Uterus (tissue), 4 donors: ENCODE measurements around the gene TMEM129. TPM values are rescaled to one million over a fixed set of nuclear protein-coding genes. Genes with fewer than 3 reads are reported as not detected.

Source experiments
- DNase-seq, 2 donors: peaks; one replicate each; pipeline ENCODE4 v3.0.0-alpha.2; 2019 to 2020
- H3K27ac ChIP-seq, 2 donors: fragments of 200-600 bp; sonication (generic); 1 replicate in 1 of 2; 2 replicates in 1 of 2; pipeline ENCODE4 v1.5.1; 2016 to 2018
- H3K27me3 ChIP-seq, 2 donors: fragments of 200-600 bp; sonication (generic); one replicate each; pipeline ENCODE4 v1.5.1; 2018 to 2019; ENCODE audit warnings: control low read depth in 1 of 2
- H3K36me3 ChIP-seq, 2 donors: fragments of 200-600 bp; sonication (generic); one replicate each; pipeline ENCODE4 v1.5.1; 2019; ENCODE audit warnings: control low read depth in 1 of 2
- H3K4me1 ChIP-seq, 2 donors: fragments of 200-600 bp; sonication (generic); one replicate each; pipeline ENCODE4 v1.5.1; 2018 to 2019; ENCODE audit warnings: control low read depth in 1 of 2
- H3K4me3 ChIP-seq, 2 donors: fragments of 200-600 bp; sonication (generic); 1 replicate in 1 of 2; 2 replicates in 1 of 2; pipeline ENCODE4 v1.5.1; 2018 to 2019; ENCODE audit warnings: mild to moderate bottlenecking in 1 of 2
- H3K9me3 ChIP-seq, 2 donors: fragments of 200-600 bp; sonication (generic); one replicate each; pipeline ENCODE4 v1.5.1; 2019; ENCODE audit warnings: control low read depth in 1 of 2
- CTCF ChIP-seq, 4 experiments: fragments of 200-600 bp in 2 of 4; fragments of 450-650 bp in 2 of 4; sonication (generic) in 2 of 4; IDR thresholded peaks; one replicate each; pipeline ENCODE4 v1.5.1; 2016 to 2019; ENCODE audit warnings: antibody characterized with exemption in 4 of 4, mild to moderate bottlenecking in 2 of 4, moderate library complexity in 1 of 4
- POLR2A ChIP-seq, 2 donors: fragments of 450-650 bp; IDR thresholded peaks; one replicate each; pipeline ENCODE4 v1.6.1; 2016; ENCODE audit warnings: antibody characterized with exemption in 2 of 2, mild to moderate bottlenecking in 1 of 2, moderate library complexity in 1 of 2
- intact Hi-C: fragments of 100-400 bp; cut with DNase I; formaldehyde crosslinking; loops from one replicate; pipeline ENCODE4 v1.15.1; 2023; ENCODE audit warnings: low total_unique reads
- total RNA-seq, 4 donors: library from RNA; depleted of rRNA in 3 of 4; stranded (reverse); fragments of >200 nt in 3 of 4; gene quantifications; one replicate each; pipeline versions ENCODE4 v1.1.0 to v1.2.4, GENCODE V29; 2014 to 2023
- donor health status: DM: yes; HTN: yes; CAD: no.

TMEM129 gene
- total RNA-seq, 4 donors from 2014 or later = 31.0 to 99.7 (median 42.7) TPM

- no peak overlapping the region for H3K27ac ChIP-seq
- no peaks in the 10 kb centered on the region for H3K36me3 ChIP-seq
- no peak overlapping the region for H3K4me3 ChIP-seq
- DNase-seq = no peak
- TF ChIP-seq CTCF (IDR thresholded peaks at IDR 0.05) (no peak), POLR2A (IDR thresholded peaks at IDR 0.05) (no peak)
- H3K9me3 ChIP-seq = no peaks in the 10 kb centered on the region
- intact Hi-C loops = no loop called here
- H3K4me1 ChIP-seq = peaks cover 0 to 5% of the 10 kb centered on the region in 2 donors
- H3K27me3 ChIP-seq = no peaks in the 10 kb centered on the region
Measured at GRCh38 chr4:1751155-1751918, 30.2 kb upstream of the TMEM129 start.

- Histone ChIP-seq H3K27me3 (no peaks in the 10 kb centered on the region), H3K9me3 (no peaks in the 10 kb centered on the region), H3K4me1 (peaks cover 0 to 5% of the 10 kb centered on the region in 2 donors), H3K27ac (no peak overlapping the region), H3K4me3 (no peak overlapping the region), H3K36me3 (no peaks in the 10 kb centered on the region)
- intact Hi-C loops = no loop called here
- TF ChIP-seq CTCF (IDR thresholded peaks at IDR 0.05) = no peak
- DNase-seq = no peak
Measured at GRCh38 chr4:1750381-1751154, 29.4 kb upstream of the TMEM129 start.

- no peak overlapping the region for H3K27ac ChIP-seq
- H3K4me1 ChIP-seq = peaks cover 0 to 5% of the 10 kb centered on the region in 2 donors
- H3K9me3 ChIP-seq = no peaks in the 10 kb centered on the region
- H3K4me3 ChIP-seq = no peak overlapping the region
- no peak for DNase-seq
- H3K36me3 ChIP-seq = no peaks in the 10 kb centered on the region
- H3K27me3 ChIP-seq = no peaks in the 10 kb centered on the region
- intact Hi-C loops = loop anchor here (5.0 kb wide), 1 partner anchor 147 kb away; no protein-coding TSS in a partner anchor
- no peak for TF ChIP-seq CTCF (IDR thresholded peaks at IDR 0.05)
- no peak for TF ChIP-seq POLR2A (IDR thresholded peaks at IDR 0.05)
Measured at GRCh38 chr4:1749826-1750225, 28.7 kb upstream of the TMEM129 start.

GRCh38 chr4:1749370-1749769 lies 28.2 kb upstream of the TMEM129 start:
- Histone ChIP-seq H3K27ac (no peak overlapping the region), H3K27me3 (no peaks in the 10 kb centered on the region), H3K36me3 (no peaks in the 10 kb centered on the region), H3K4me1 (peaks cover 0 to 5% of the 10 kb centered on the region in 2 donors), H3K4me3 (no peak overlapping the region), H3K9me3 (no peaks in the 10 kb centered on the region)
- DNase-seq = no peak
- intact Hi-C loops = loop anchor here (5.0 kb wide), 1 partner anchor 148 kb away; no protein-coding TSS in a partner anchor
- no peak for TF ChIP-seq POLR2A (IDR thresholded peaks at IDR 0.05)
- no peak for TF ChIP-seq CTCF (IDR thresholded peaks at IDR 0.05)
